Measurements from ENCODE around the gene MRPS9. TPM values are rescaled to one million over a fixed set of nuclear protein-coding genes. Genes with fewer than 3 reads are reported as not detected.
A peak's percentile ranks its signal among the peaks of the same experiment; 100 is the strongest.

Gene MRPS9
- 18.8 and 21.2 TPM in 2 replicates for total RNA-seq (2014; rRNA removed; shearing (Covaris generic))

DNA sequence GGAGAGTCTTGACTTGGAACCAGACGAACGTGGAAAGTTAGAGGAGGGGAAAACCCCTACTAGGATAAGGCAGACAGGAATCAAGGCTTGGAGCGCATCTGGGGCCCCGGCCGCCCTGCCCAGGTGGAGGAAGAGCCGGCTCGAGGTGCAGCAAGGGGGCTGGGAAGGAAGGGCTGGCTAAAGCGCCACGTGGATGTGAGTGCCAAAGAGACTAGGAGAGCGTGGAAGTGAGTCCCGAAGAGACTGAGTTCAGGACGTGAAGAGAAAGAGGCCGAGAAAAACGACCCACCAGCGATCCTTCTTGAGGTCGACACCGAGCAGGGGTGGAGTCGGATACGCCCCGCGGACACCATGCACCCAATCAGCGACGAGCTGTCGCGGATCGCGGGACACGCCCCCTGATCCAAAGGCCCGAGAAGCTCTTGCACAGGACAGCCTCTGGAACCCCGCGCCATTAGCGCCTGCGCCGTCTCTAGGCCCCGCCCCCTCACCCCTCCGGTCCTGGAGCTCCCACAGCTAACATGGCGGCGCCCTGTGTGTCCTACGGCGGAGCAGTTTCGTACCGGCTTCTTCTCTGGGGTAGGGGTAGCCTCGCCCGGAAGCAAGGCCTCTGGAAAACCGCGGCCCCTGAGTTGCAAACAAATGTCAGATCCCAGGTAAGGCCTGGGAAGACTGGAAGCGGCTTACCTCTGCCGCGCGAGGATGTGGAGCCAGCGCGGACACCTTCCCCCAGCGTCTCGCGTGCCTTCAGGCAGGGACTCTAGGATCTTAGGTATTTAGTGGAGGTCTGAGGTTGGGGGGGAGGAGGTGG lies at the start of gene MRPS9:
TSS of gene MRPS9 (plus strand) at position 498 of the 811 bp plus-strand sequence. CDS start at position 522, 24 bp downstream.
- peak; percentile 95 for DNase-seq (ENCODE audit: low read depth)

DNA sequence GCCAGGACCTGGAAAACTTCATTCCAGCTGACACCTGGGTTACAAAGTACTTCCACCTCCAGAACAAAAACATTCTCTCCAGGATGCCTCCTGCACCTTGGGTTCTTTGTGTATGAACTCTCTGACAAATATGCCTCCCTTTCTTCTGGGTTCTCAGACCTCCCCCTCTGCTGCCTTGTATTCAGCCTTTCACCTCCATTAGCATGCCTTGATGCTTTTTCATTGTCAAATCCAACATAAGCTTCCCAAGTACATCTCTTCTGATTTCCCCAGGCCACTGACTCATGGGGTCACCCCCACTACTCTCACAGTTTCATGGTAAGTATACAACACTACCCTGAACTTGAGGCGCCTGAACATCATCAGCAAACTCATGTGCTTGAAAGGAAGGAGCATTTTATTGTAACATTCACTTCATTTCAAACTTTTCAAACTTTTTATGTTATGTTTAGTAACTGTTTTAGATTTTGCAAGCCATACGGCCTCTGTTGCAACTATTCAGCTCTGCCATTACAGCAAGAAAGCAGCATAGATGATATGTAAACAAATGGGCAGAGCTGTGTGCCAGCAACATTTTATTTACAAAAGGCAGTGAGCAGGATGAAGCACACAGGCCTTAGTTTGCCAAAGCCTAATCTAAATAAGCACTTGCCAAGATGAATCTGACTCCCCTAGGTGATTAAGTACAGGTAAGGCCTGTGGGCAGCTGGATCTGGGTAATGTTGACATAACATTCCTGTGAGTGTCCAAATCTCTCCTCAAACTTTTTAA lies 32.5 kb upstream of the MRPS9 start:
- DNase-seq (ENCODE audit: low read depth) = no peak

DNA sequence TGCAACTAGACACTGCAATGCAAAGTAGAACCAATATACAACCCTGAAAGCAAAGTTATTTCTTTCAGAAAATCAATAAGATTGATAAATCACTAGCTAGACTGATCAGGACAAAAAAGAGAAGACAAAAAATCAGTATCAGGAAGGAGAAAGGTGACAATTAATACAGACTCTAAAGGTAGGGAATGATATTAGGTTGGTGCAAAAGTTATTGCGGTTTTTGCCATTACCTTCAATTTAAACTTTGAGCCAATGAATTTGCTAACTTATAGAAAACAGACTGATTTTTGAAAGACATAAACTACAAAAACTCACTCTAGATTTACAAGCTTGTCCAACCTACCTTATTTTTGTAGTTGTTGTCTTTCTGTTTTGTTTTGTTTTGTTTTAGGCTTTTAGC lies 30.5 kb upstream of the MRPS9 start:
- DNase-seq (ENCODE audit: low read depth) = no peak

DNA sequence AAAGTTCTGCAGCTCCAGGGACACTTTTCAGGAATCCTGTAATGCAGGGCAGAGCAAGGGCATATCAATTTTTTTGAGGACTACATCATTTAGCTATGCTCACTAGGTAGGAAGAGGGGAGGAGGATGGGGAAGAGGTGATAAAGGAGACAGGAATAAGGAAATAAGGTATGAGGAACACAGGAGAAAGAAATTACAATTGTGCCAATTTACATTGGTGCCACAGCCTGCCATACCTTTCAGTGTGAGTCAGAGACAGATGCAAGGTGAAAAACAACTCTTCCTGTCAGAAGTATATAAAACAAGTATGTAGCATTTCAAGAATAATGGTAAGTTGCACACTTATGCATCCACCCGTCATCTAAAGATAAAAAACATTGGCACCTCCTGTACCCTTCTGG lies 5.4 kb upstream of the MRPS9 start:
- DNase-seq (ENCODE audit: low read depth) = no peak

DNA sequence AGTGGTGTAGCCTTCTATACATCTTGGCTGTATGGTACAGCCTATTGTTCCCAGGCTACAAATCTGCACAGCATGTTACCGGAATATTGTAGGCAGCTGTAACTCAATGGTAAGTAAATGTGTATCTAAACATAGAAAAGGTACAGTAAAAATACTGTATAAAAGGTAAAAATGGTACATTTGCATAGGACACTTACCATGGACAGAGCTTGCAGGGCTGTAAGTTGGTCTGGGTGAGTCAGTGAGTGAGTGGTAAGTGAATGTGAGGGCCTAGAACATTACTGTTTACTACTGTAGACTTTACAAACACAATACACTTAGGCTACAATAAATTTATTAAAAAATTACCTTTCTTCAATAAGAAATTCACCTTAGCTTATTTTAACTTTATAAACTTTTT lies 3.7 kb upstream of the MRPS9 start:
- no peak for DNase-seq (ENCODE audit: low read depth)

DNA sequence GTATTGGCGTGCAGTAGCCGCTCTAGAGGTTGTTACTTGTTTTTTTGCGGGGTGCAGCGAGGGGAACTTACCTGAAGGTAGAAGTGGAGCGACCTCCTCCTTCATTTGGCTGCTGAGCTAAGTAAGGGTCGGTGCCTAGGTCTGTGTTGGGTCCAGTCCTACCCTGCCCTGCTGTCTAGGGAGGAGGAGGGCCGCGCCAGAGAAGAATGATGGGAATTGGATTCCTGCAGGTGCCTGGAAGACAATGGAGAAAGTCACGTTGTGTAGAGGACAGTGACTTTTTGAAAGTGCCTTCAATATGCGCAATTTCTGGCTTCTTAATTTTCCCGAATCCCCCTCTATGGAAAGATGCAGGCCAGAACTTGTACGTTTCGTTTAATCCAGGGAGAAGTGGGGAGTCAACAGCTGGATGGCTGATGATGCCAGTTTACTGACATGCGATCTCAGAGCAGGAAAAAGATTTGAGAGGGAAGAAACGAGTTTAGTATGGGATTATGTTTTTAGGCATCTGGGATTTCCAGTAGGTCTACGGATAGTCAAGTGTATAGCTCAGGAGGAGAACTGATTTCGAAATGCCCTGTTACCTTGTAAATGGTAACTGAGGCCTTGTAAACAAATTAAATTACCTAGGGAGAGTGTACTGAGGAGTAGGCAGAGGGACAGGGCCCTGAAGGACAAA lies 653 bp downstream of the MRPS9 start:
- DNase-seq (ENCODE audit: low read depth) = no peak

DNA sequence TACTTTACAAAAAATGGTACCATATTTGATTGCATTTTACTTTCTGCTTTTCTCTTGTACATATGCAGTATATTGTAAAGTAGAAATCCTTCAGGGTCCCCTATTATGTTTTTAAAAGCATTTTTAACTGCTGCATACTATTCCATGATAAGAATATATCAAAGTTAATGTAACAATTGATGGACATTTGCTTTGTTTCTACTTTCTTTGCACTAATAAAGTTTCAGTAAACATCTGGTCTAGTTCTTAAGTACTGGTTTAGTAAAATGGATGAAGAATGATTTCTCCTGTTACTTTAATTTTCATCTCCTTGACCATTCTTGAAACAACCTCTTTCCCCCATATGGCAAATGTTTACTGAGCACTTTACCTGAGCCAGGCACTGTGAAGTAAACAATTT lies 1.7 kb downstream of the MRPS9 start:
- DNase-seq (ENCODE audit: low read depth) = no peak

DNA sequence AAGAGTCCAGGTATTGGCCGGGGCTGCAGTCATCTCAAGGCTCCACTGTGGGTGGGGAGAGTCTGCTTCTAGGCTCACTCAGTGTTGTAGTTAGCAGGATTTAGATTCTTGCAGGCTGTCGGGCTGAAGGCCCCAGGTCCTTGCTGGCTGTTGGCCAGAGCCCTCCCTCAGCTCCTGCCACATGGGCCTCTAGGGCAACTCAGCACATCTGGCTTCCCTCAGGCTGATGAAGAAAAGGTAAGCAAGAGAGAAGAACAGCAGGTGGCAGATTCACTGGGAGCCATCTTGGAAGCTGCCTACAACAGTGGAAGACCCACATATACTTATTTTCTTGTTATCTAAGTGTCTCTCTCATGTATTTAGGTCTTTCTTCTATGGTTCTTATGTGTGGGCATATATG lies 4.3 kb downstream of the MRPS9 start:
- no peak for DNase-seq (ENCODE audit: low read depth)

DNA sequence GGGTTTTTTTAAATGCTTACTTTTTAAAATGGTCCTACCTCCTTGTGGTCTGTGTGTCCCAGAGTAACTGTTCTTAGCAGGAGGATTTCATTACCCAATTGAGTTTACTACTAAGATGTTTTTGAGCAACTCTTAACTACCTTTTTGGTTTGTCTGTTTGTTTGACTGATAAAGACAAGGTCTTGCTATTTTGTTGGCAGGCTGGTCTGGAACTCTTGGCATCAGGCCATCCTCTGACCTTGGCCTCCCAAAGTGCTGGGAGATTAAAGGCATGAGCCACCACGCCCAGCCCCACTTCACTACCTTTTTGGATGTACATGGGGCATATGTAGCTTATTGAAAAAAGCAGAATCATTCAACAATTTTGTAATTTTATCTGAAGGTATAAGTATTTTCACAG lies 14.9 kb downstream of the MRPS9 start:
- DNase-seq (ENCODE audit: low read depth) = peak; percentile 19

DNA sequence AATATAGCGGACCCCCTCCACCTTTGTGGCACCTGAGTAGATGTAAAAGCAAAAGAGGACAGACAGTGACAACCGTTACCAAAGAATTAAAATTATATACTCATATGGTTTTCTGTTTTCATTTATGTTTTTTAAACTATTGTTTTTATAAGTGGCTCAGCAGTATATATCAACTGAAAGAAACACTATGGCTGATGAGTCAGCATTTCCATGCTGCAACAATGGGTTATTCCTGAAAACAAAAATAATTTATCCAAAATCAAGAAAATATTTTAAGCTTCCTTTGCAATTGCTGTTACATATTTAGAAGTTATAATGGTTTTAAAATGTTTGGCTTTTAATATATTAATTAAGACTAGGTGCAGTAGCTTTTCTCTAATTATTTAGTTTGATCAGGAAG lies 17.7 kb downstream of the MRPS9 start:
- peak; percentile 6 for DNase-seq (ENCODE audit: low read depth)

DNA sequence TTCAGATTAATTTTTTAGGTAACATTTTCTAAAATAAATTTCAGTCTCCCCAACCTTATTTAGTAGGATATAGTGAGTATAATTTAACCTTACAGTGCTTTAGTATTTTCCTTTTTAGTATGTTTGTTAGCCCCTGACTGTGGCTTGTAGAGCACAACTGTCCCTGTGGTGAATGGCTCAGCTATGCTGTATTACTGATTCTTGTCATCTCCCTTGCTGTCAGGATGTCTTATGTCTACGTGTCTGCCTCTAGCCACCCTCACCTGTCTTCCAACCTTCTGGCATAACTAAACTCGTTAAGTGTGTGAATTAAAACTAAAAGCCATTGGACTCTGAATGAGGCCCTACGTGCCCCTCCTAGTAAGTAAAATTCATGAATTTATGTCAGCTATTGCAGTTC lies 18.4 kb downstream of the MRPS9 start:
- no peak for DNase-seq (ENCODE audit: low read depth)

DNA sequence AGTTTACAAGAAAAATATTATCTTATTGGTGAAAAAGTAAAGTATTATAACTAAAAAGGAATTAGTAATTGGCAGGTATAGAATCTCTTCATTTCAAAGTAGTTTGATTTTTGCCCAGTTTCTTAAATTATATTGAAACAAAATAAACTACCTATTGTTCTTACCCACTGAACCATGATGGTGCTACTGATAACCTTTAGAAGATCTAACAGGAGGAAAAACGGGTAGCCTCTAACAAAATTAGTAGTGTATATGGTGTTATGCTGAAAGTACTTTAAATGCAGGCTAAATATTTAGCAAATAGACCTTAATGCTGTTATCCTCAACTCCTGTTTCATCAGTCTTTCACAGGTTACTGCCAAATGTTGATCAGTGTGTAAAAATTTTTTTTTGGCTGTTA lies 19.1 kb downstream of the MRPS9 start:
- DNase-seq (ENCODE audit: low read depth) = no peak

DNA sequence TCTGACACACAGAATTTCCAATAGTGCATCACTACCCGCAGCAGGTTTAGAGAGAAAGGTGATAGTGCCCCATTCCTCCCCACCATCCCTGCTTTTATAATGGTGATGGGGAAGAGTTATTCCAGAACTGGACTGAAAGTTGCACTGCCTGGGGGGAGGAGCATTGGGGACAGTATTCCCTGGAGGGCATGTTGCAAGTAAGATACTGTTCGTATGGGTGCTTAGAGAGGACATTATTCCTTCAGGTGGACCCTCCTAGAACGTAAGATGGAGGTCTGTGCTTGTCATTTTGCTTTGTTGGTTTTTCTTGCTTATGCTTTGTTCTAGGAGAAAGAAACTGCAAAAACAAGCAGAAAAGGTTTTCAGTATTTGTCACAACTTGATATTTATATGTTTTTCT lies 23.7 kb downstream of the MRPS9 start:
- DNase-seq (ENCODE audit: low read depth) = no peak

DNA sequence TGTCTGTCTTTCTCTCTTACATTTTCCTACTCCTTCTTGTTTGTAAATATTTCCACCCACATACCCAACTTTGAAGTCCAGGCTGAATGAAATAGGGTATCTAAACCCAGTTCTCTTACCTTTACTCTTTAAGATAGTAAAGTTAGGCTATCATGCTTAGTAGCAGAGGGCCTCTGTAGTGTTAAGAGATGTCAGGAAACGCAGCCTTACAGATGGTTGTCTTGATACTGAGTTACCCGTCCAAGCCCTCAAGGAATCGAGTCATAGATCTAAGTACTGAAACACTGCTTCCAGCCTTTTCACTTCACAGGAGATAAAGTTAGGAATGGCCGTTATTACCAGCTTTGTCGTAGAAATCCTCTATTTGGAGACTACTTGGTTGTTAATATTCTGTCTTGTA lies 24.3 kb downstream of the MRPS9 start:
- DNase-seq (ENCODE audit: low read depth) = no peak

DNA sequence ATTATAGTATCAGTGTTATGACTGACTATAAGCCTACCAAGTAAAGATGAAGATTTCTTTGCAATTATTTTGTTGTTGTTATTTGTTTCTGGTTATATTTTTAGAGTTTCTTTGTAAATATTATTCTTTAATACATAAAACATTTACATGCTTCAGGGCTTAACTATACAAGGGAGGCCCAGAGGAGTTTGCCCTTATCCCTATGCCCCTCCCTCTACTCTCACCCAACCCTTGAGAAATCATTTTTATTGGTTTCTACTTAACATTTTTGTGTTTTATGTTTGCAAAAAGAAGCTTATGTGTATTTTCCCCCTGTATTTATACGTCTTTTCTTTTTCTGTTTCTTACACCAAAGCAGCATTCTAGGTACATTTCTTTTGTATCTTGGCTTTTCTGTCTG lies 30.5 kb downstream of the MRPS9 start:
- DNase-seq (ENCODE audit: low read depth) = no peak

DNA sequence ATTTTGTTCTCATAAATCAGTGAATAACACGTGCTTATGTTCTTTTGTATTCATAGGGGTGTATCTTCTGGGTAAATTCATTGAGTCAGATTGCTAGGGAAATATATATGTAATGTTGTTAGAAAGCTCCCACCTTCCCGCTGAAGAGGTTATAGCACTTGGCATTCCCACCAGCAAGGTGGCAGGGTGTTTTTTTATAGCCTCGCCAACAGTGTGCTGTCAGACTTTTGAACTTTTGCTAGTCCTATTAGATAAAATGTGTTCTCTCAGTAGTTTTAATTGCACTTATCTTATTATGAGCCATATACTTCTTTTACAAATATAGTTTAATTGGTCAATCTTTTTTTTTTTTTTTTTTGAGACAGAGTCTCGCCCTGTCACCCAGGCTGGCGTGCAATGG lies 31.0 kb downstream of the MRPS9 start:
- no peak for DNase-seq (ENCODE audit: low read depth)

DNA sequence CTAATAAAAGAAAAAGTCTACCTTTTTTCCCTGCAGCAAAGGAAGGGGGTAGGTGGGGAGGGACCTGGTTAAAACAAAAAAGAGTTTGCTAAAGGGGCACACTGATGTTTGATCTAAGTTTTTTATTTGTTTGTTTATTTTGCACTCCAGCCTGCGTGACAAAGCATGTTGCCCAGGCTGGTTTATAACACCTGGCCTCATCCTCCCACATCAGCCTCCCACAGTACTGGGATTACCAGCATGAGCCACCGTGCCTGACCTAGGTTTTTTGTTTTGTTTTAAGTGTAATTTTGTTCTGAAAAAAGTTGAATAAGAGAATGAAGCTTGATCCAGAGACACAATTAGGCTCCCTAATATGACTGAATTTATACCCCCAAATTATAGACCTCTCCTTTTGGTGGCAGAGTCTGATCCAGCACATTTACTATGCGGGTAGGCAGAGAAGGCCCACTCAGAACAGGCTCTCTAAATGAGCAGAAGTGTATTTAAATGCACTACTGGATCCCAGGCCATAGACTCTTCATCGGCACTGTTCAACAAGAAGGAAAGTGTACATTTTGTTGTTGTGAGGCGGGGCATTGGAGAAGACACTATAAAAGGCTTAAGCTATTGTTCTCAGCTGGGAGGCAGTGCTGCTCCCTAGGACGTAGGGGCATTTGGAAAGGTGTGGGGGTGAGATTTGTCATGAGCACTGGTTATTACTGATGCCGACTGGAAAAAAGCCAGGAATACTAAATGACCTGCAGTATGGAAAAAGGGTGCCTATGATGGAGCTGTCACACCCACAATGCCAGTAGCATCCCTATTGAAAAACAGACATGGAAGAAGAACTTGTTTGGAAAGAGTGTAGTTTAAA lies 32.4 kb downstream of the MRPS9 start:
- no peak for DNase-seq (ENCODE audit: low read depth)

DNA sequence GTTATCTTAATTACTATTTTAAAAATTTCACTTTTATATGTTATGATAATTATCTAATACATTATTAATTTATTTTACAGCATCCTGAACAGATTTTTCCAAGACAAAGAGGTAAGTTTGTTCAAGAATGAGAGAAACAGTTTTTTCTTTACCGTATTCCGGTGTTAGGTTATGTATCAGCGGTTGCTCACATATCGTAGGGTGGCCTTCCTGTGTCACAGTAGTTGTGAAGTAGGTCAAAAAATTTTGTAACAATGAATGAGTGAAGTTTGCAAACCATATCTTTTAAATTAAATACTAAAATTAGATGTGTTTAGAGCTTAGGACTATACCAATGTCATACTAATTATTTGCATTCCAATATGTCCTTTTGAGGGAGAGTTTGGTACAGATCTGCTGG lies 33.5 kb downstream of the MRPS9 start:
- no peak for DNase-seq (ENCODE audit: low read depth)

DNA sequence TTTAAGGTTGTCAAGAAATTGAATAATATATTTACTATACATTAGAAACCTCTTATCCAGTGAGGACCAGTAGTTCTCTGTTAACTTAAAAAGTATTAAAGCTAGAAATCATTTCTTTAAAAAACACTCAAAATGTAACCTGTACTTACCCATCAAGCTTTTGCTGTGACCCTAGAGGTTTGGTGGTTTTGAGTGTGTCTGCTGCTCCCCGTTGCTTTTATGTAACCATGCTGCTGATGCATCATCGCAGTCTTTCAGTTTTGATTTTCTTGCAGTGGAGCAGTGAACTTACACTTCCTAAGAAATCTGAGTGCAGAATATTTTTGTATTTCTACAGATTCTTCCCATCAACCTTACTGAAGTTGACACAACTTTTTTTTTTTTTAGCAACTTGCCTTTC lies 34.2 kb downstream of the MRPS9 start:
- DNase-seq (ENCODE audit: low read depth) = no peak

DNA sequence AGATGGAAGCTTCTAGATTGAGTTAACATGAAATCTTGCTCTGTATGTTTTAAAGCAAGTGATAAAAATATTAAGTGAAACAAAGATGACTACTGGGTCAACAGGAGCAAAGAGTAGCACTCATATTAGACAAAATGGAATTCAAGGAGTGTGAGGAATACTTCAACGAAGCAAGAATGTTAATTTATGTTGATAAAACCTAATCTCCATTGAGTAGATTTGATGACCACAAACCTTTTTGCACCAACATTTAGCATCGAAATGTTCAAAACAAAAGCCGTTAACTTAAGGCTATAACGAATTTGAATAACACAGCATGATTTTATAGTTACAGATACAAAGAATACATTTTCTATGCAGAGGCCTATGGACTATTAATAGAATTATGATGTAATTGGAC lies 35.7 kb downstream of the MRPS9 start:
- no peak for DNase-seq (ENCODE audit: low read depth)

DNA sequence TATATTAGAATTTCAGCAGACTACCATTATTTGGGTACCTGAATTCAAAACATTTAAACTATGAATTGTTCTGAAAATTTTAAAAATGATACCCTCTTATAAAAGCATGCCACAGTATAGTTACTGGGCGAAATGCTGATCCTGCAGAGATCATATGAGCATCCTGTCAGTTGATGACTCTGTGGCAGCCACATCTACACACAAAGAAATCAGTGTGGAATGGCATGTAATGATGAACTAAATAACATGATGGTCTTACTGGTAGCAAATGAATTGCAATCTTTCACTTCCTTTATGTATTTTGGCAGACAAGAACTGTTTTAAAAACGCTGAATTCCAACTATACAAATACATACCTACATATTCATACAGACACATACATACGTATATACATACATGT lies 38.3 kb downstream of the MRPS9 start:
- DNase-seq (ENCODE audit: low read depth) = no peak

All from M059J (cell line).